GM19099 (cell line): ENCODE results near the gene CRYGB.

Source experiments
- POLR2A ChIP-seq: IDR thresholded peaks from 3 replicates; pipeline ENCODE4 v1.6.1; 2011; ENCODE audit warnings: low read depth; ENCODE audit not compliant: insufficient read length; ENCODE audit errors: extremely low read depth

The CRYGB gene

DNA sequence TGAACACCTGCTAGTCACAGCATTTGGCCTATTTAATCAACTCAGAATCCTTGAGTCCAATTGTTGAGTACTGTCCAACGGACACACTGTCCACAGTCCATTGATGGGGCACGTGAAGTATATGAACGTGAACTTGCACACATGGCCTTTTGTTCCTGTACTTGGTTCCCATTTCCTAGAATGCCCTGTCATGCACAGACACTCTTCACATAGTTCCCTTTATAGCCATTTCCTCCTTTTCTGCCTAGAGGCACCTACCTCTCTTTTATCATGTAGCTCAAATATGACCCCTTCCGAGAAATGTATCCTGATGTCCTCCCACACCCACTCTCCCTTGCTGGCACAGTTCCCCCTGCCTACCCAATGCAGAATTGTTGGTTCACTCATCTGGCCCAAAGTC is 26.2 kb upstream of the CRYGB start:
- no peak for TF ChIP-seq POLR2A

DNA sequence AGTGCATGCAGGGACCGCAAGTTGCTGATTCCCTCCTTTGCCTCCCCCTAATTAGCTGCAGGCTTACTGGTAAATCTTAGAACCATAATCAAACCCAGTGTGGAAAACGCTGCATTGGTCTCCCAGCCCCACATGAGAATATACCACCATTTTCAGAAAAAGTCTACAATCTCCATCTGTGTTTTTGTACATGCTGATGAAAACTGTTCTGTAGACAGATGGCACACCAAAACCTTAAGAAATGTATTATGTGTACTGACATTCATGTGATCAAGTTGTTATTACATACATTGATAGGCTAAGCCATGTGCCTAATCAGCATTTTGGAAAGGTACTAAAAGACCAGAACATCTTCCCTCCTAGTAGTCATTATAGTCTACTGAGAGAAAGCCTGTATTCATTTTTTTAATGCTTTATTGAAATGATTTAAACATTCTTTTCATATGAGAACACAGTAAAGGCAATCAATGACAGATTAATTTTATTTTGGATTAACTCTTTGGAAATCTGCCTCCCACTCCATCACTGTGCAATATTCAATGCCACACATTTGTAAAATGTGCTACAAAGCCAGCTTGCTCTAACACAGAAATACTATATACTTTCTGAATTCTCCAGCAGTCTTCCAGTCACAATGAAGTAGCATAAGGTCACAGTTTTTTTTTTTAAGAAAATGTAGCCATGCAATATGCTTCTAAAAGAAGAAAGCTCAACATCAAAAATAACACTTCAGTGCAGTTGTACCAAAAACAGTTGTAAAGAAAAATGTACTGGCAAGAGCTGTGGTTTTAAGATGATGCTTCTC is 19.2 kb upstream of the CRYGB start:
- TF ChIP-seq POLR2A = no peak

DNA sequence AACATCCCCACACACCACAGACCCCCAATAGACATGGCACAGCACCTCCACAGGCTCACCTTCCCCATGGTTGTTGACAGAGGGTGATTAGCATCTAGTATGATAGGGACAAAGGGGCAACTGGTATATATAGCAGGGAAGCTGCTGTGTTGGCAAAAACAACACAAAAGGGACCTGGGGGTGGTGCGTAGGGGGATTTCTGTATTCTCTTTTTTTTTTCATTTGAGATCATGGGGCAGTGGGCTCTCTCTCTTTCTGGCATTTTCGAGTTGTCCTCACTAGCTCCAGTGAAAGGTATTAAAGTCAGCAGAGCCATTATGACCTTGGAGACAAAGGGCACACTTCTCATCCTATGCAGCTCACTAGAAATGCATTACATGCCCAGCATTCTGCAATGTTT is 17.5 kb upstream of the CRYGB start, which contains the start of gene CRYGA:
Gene CRYGA (minus strand): TSS at position 101 of the 400 bp plus-strand sequence. CDS start 33 bp downstream, at position 68.
- TF ChIP-seq POLR2A = no peak

DNA sequence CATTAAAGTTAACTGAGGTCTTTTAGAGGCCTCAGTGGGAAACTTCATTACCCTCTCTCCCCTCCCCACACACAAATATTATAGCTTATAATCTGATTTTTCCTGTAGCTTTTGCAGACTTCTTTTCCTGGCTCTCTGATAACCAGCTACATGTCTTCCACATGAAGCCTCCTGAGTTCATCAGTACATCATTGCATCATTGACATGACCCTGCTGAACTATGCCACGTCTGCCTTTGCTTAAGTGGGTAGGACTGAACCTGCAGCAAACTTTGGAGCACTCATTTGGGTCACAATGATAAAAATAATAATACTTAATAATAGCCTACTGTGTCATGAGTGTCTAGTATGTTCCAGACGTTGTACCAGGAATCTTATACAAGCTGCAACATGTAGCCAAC is 10.5 kb upstream of the CRYGB start:
- no peak for TF ChIP-seq POLR2A

DNA sequence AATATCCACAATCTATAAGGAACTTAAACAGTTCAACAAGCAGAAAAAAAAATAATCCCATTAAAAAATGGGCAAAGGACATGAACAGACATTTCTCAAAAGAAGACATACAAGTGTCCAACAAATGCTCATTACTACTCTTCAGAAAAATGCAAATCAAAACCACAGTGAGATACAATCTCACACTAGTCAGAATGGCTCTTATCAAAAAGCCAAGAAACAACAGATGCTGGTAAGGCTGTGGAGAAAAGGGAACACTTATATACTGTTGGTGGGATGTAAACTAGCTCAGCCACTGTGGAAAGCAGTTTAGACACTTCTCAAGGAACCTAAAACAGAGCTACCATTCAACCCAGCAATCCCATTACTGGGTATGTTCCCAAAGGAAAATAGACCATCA is 7.2 kb upstream of the CRYGB start:
- no peak for TF ChIP-seq POLR2A

DNA sequence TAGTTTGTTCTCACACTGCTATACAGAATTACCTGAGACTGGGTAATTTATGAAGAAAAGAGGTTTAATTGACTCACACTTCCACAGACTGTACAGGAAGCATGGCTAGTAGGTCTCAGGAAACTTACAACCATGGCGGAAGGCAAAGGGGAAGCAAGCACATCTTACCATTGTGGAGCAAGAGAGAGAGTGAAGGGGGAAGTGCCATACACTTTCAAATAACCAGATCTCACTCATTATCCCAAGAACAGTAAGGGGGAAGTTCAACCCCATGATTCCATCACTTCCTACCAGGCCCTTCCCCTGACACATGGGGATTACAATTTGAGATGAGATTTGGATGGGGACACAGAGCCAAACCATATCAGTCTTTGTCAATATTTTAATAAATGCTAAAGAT is 5.0 kb upstream of the CRYGB start:
- TF ChIP-seq POLR2A = no peak

DNA sequence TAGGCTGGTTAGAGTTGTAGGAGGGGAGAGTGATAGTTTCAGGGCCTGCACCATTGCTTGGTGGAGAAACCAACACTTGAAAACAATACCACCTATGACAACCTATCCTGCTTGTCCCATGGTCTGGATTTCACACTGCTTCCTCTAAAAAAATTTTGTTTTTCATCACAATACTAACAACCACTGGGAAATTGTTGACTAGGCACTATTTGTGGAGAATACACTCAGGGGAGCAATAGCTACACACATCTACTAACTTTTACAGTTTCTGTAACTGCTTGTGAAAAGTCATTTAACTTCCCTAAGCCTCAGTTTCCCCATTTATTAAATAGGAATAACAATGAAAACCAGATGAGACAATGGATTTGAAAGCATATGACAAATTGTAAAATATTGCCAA is 4.1 kb upstream of the CRYGB start:
- no peak for TF ChIP-seq POLR2A

DNA sequence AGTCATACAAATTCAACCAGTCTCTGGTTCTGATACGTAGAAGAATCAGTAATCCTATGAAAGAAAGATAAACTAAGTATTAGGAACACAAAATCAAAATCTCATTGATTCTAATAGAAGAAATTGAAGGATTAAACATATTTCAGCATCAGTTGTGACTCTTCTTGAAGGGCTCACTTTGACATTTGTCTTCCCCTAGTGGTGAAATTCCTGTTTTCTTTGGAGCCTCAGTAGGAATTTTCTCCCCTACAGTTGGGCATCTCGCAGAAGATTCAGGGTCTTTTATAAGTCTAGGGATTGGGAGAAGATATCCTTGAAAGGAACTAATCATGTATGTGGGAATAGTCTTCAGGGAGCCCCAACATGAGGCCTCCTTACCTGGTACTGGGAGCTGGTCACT is 2.8 kb upstream of the CRYGB start:
- TF ChIP-seq POLR2A = no peak

DNA sequence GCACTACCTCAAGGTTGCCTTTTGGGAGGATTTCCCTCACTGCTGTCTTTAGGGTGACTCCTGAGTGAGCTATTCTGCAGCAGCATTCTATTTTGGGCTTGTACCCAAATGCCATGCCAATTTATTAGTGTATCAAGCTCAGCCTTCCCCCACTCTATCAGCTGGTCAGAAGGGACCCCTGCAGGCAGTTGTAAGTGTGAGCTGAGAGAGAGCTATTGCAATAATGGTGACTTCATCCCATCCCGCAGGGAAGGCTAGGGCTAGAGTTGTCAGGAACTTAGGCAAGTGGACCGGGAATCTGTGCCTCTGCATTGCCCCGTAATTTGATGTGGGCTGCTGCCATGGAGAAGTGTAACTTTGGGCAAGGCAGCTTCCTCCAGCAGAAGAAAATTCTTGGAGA is 1.8 kb upstream of the CRYGB start:
- no peak for TF ChIP-seq POLR2A

DNA sequence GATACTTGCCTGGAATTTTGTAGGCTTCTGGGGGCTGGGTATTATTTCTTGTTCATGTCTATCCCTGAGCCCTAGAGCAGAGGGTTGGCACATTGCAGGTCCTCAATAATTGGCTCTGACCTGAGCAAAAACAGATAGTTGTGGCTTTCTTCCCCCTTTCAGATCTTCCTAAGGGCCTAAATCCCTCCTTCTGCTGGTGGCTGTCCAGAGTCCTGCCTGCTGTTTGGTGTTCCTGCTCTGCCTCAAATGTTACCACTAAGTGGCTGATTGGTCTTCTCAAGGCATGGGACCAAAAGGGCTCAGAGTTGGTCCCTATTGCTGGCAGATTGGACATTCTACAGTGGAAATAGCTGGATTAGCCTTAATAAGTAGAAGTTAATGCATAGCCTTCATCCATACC is 1.1 kb upstream of the CRYGB start:
- TF ChIP-seq POLR2A = no peak

DNA sequence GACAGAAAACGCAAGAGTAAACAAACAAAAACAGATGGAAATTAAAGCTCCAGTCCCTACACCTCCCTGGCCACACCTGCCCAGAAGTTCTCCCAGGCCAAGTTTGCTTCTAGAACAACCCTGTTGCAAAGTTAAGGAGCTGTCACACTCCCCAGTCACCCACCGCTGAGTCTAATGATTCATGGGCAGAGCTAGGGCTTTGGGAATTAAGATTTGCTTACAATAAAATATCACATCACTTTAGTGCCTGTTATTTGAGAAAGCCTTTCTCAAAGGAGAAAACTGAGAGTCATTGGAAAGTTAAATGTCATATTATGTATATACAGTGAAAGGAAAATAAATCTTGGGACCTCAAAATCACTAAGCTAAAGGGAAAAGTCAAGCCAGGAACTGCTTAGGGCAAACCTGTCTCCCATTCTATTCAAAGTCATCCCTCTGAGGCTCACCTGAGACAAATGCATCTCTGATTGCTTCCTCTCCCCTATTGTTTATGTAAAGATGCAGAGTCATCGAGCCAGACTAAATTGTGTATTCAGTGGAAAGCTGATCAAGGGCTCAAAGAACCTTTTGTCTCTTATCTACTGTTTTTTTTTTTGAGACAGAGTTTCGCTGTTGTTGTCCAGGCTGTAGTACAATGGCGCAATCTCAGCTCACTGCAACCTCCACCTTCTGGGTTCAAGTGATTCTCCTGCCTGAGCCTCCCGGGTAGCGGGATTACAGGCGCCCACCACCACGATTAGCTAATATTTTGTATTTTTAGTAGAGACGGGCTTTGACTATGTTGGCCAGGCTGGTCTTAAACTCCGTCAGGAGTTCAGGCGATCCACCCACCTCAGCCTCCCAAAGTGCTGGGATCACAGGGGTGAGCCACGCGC is 2.8 kb downstream of the CRYGB start:
- TF ChIP-seq POLR2A = no peak

DNA sequence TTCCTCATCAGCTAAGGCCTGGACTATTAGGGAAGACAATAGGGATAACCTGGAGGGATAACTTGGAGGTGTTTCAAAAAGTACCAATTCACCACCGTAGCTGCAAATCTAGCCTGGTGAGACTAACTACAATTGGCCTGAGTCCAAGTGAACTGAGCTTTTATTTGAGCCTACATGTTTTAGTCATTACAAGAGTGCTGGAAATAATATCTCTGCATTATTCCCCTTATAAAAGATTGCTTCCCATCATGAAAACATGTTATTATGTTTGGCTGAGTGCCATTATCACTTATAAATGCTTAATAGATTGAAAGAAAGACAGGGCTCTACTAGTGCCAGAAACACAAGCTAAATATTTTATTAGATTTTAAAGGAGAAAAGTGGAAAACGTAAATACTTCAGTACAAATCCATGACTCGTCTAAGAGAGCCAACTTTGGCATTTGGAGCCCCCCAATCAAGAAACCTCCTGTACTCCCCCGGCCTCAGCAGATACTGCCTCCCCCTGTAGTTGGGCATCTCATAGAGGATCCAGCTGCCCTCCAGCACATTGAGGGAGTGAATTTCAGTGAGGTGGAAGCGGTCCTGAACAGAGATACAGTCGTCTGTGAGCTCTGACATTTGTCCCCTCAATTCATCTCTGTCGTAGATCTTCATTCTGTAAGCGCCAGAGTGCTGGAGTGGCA is 3.6 kb downstream of the CRYGB start:
- no peak for TF ChIP-seq POLR2A

DNA sequence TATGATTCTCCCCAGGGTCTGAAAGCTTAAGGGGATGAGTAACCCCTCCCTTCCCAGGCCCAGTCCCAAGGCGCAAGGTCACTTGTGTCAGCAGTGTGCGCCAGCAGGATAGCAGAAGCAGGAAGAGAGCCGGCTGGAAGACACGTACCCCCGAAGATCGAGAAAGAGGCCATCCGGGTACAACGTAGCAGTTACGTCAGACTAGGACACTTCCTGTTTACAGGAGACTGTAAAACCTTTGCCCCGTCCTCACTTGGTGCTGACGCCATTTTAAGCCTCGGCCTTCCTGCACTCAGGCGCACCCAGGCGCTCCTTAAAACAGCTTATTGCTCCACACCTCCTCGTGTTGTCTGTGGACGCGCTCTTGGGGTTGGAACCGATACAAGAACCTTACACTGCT is 6.5 kb downstream of the CRYGB start:
- TF ChIP-seq POLR2A = no peak

DNA sequence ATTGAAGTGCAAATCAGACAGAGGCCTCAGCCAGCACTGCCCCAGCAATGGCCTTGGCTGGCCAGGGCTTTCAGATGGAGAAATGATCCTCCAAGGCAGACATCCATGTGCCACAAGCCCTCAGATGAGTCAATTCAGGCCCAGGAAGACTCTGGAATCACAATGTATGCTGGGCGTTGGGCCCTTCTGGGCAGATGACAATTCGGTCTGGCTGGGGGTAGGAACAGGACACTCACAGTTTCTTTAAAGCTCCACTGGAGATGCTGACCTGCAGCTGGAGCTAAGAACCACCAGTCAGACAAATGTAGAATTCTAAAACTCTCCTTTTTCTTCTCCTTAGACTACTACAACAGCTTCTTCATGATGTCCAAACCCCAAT is 9.3 kb downstream of the CRYGB start:
- TF ChIP-seq POLR2A = no peak

DNA sequence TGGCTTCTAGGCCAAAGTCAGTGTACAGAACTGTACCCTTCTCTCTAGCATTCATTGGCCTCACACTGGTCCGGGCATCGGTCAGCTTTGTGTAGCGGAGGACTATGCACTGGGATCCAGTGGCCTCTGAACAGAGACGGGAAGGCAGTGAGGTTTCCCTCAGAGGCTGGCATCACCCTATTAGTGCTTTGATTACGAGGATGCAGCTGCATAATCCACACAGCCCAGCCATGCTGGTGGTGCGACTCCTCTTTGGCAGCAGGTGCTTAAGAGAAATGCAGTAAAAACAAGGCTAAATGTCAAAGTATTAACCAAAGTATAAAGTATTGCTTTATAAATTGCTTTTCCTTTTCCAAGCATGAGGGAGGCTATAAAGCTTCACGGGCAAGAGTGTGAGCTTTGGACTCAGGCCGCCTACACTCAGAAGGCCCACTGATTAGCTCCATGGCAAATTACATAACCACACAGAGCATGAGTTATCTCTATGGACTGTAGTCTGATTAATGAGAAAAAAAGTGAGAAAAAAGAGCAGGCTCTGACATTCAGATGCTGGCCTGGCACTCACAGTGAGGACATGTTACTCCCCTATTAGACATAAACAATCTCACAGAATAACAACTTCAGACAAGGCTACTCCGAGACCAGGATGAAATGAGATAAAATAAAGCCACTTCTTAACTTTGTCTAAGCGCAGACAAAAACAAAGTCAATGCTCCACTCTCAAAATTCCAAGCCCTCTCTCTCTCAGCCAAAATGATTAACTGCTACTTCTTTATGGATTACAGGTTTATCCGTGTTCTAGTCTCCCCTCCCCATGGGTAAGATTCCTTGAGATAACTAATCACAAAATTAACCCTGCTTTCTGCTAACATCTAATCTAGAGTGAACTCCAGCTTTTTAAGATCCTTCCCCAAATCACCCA is 9.9 kb downstream of the CRYGB start:
- no peak for TF ChIP-seq POLR2A

DNA sequence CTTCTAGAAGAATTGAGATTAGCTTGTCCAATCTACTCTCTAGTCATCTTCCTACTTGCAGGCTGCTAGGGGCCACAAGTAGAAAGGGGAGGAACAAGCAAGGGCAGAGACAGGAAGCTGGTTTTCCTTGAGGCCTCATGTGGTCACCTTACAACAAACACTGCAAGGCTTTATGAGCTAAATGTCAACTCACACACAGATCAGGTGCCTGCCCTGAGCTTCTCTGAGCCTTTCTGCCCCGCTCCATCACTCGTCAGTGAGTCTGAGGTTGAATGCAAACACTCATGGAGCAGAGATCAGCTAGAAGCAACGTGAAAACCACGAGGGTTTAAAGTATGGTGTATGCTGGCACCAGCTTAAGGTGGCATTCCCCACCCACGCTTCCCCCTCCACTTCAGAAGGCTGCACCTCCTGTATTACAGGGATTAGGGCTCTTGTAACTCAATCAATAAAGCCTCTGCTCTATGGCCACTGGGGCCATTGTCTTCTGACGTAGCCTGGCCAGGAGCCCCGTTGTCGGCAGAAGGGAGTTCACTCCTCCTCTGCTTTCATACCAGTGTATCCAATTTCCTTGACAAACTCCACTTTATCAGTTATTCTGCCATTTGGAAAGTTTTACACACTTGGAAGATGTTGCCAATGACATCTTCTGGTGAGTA is 10.9 kb downstream of the CRYGB start:
- no peak for TF ChIP-seq POLR2A
